GM12892 (cell line): ENCODE measurements around the gene RNF8.

ENCODE experiments used
- POLR2A ChIP-seq: IDR thresholded peaks from 2 replicates; pipeline ENCODE4 v1.6.1; 2011; ENCODE audit warnings: low read depth, low read length, control low read depth
- POLR2AphosphoS5 ChIP-seq: IDR thresholded peaks from 2 replicates; pipeline ENCODE4 v1.6.1; 2011; ENCODE audit warnings: low read depth, low read length, control low read depth

GRCh38 chr6:37331047-37331446, 22.7 kb upstream of the RNF8 start:
- TF ChIP-seq POLR2AphosphoS5 (no peak), POLR2A (no peak)
